ENCODE results near the gene ZNF37A.

The ZNF37A gene

GRCh38 chr10:38184477-38184876 lies 90.3 kb downstream of the ZNF37A start:
- CTCF ChIA-PET = no interaction called here
- Mint-ChIP-seq H3K4me1 (no peaks in the 10 kb centered on the region), H3K36me3 (no peaks in the 10 kb centered on the region), H3K9me3 (peaks cover 2% of the 10 kb centered on the region), H3K27me3 (no peaks in the 10 kb centered on the region), H3K4me3 (no peak overlapping the region), H3K27ac (no peak overlapping the region)
- DNase-seq = no peak
